IgD-negative memory B cell (primary cell): ENCODE data around the gene DCAF17. TPM values are rescaled to one million over a fixed set of nuclear protein-coding genes. Genes with fewer than 3 reads are reported as not detected.

Experiments used
- H3K27ac Mint-ChIP-seq, 3 donors: one replicate each; pipeline ENCODE4 v1.8.0; 2020 to 2022; ENCODE audit warnings: mild to moderate bottlenecking in 3 of 3, mixed read lengths in 3 of 3, moderate library complexity in 1 of 3
- H3K27me3 Mint-ChIP-seq: one replicate; pipeline ENCODE4 v1.8.0; 2021; ENCODE audit warnings: mixed read lengths
- H3K36me3 Mint-ChIP-seq: one replicate; pipeline ENCODE4 v1.8.0; 2020; ENCODE audit warnings: mild to moderate bottlenecking, mixed read lengths
- H3K4me1 Mint-ChIP-seq, 3 donors: one replicate each; pipeline ENCODE4 v1.8.0; 2020 to 2022; ENCODE audit warnings: mixed read lengths in 3 of 3, mild to moderate bottlenecking in 1 of 3
- H3K4me3 Mint-ChIP-seq, 4 donors: one replicate each; pipeline ENCODE4 v1.8.0; 2020 to 2022; ENCODE audit warnings: mild to moderate bottlenecking in 4 of 4, mixed read lengths in 4 of 4, moderate library complexity in 3 of 4
- H3K9me3 Mint-ChIP-seq, 3 donors: one replicate each; pipeline ENCODE4 v1.8.0; 2020 to 2021; ENCODE audit warnings: mixed read lengths in 3 of 3, mild to moderate bottlenecking in 1 of 3
- polyA plus RNA-seq: library from polyadenylated mRNA; unstranded; fragments of 300-500 nt; fragmentation: Illumina TruSeq; gene quantifications from one replicate; pipeline ENCODE4 v1.2.3, GENCODE V29; 2021

The DCAF17 gene
- 13.3 TPM for polyA plus RNA-seq

- Mint-ChIP-seq H3K27me3 (no peaks in the 10 kb centered on the region), H3K9me3 (peaks cover 0 to 5% (median 0%) of the 10 kb centered on the region in 3 donors), H3K27ac (peak within 1 kb of the TSS; percentile 64 to 92 (median 92)), H3K4me1 (peaks cover 21 to 25% (median 23%) of the 10 kb centered on the region in 3 donors), H3K4me3 (peak within 1 kb of the TSS; percentile 80 to 99 (median 94)), H3K36me3 (peaks cover 14% of the 10 kb centered on the region)
These were observed at the start of gene DCAF17 for GRCh38 chr2:171434013-171434989. TSS of gene DCAF17 (plus strand) at chr2:171434226. CDS start at chr2:171434578, 352 bp downstream.

GRCh38 chr2:171386627-171387026 is 47.4 kb upstream of the DCAF17 start:
- H3K27me3 Mint-ChIP-seq: peaks cover 1% of the 10 kb centered on the region
- peak overlapping the region in 1 of 3 donors; percentile 30 for H3K27ac Mint-ChIP-seq

GRCh38 chr2:171387052-171387451 is 47.0 kb upstream of the DCAF17 start:
- Mint-ChIP-seq H3K9me3 (no peaks in the 10 kb centered on the region), H3K27ac (peak overlapping the region in 1 of 3 donors; percentile 30), H3K4me3 (no peak overlapping the region), H3K4me1 (peaks cover 23 to 32% (median 23%) of the 10 kb centered on the region in 3 donors), H3K36me3 (peaks cover 6% of the 10 kb centered on the region), H3K27me3 (peaks cover 1% of the 10 kb centered on the region)

More at GRCh38 chr2:171386627-171387026, 47.4 kb upstream of the DCAF17 start:
- H3K4me1 Mint-ChIP-seq: peaks cover 23 to 32% (median 23%) of the 10 kb centered on the region in 3 donors
- no peaks in the 10 kb centered on the region for H3K9me3 Mint-ChIP-seq
- H3K4me3 Mint-ChIP-seq: peak overlapping the region in 1 of 4 donors; percentile 67
- peaks cover 6% of the 10 kb centered on the region for H3K36me3 Mint-ChIP-seq

- Mint-ChIP-seq H3K36me3 (peaks cover 6% of the 10 kb centered on the region), H3K4me3 (peak overlapping the region in 2 of 4 donors; percentile 59 to 74), H3K9me3 (no peaks in the 10 kb centered on the region), H3K27ac (peak overlapping the region in 1 of 3 donors; percentile 17), H3K4me1 (peaks cover 26 to 32% (median 28%) of the 10 kb centered on the region in 3 donors), H3K27me3 (peaks cover 1% of the 10 kb centered on the region)
These were observed 44.7 kb upstream of the DCAF17 start for GRCh38 chr2:171389325-171389724.

GRCh38 chr2:171389780-171390179 is 44.2 kb upstream of the DCAF17 start:
- Mint-ChIP-seq H3K9me3 (no peaks in the 10 kb centered on the region), H3K4me3 (peak overlapping the region in 2 of 4 donors; percentile 59 to 74), H3K36me3 (peaks cover 6% of the 10 kb centered on the region), H3K27ac (peak overlapping the region in 1 of 3 donors; percentile 17), H3K4me1 (peaks cover 26 to 32% (median 29%) of the 10 kb centered on the region in 3 donors), H3K27me3 (peaks cover 1% of the 10 kb centered on the region)

GRCh38 chr2:171390941-171391516 is 43.0 kb upstream of the DCAF17 start:
- Mint-ChIP-seq H3K9me3 (no peaks in the 10 kb centered on the region), H3K4me1 (peaks cover 20 to 27% (median 22%) of the 10 kb centered on the region in 3 donors), H3K36me3 (peaks cover 3% of the 10 kb centered on the region), H3K4me3 (no peak overlapping the region), H3K27ac (no peak overlapping the region), H3K27me3 (peaks cover 1% of the 10 kb centered on the region)

GRCh38 chr2:171391532-171391931 is 42.5 kb upstream of the DCAF17 start:
- peaks cover 20 to 25% (median 20%) of the 10 kb centered on the region in 3 donors for H3K4me1 Mint-ChIP-seq
- H3K4me3 Mint-ChIP-seq: no peak overlapping the region
- no peaks in the 10 kb centered on the region for H3K9me3 Mint-ChIP-seq
- peaks cover 1% of the 10 kb centered on the region for H3K27me3 Mint-ChIP-seq
- peaks cover 2% of the 10 kb centered on the region for H3K36me3 Mint-ChIP-seq
- H3K27ac Mint-ChIP-seq: no peak overlapping the region

GRCh38 chr2:171393487-171393886 is 40.5 kb upstream of the DCAF17 start:
- H3K27ac Mint-ChIP-seq: no peak overlapping the region
- no peak overlapping the region for H3K4me3 Mint-ChIP-seq
- no peaks in the 10 kb centered on the region for H3K9me3 Mint-ChIP-seq
- no peaks in the 10 kb centered on the region for H3K27me3 Mint-ChIP-seq
- peaks cover 4% of the 10 kb centered on the region for H3K36me3 Mint-ChIP-seq
- peaks cover 10 to 13% (median 12%) of the 10 kb centered on the region in 3 donors for H3K4me1 Mint-ChIP-seq

GRCh38 chr2:171394164-171394740 is 39.8 kb upstream of the DCAF17 start:
- peaks cover 13 to 16% (median 14%) of the 10 kb centered on the region in 3 donors for H3K4me1 Mint-ChIP-seq
- peak overlapping the region in 1 of 3 donors; percentile 65 for H3K27ac Mint-ChIP-seq
- H3K27me3 Mint-ChIP-seq: no peaks in the 10 kb centered on the region

GRCh38 chr2:171399292-171399691 is 34.7 kb upstream of the DCAF17 start:
- H3K27ac Mint-ChIP-seq: no peak overlapping the region
- H3K4me1 Mint-ChIP-seq: peaks cover 6 to 14% (median 10%) of the 10 kb centered on the region in 3 donors
- peaks cover 0 to 14% (median 4%) of the 10 kb centered on the region in 3 donors for H3K9me3 Mint-ChIP-seq
- no peak overlapping the region for H3K4me3 Mint-ChIP-seq
- H3K36me3 Mint-ChIP-seq: peaks cover 2% of the 10 kb centered on the region
- H3K27me3 Mint-ChIP-seq: no peaks in the 10 kb centered on the region

More at GRCh38 chr2:171394164-171394740, 39.8 kb upstream of the DCAF17 start:
- Mint-ChIP-seq H3K4me3 (no peak overlapping the region), H3K36me3 (peaks cover 4% of the 10 kb centered on the region), H3K9me3 (no peaks in the 10 kb centered on the region)

GRCh38 chr2:171400395-171400794 is 33.6 kb upstream of the DCAF17 start:
- H3K4me3 Mint-ChIP-seq: no peak overlapping the region
- H3K36me3 Mint-ChIP-seq: peaks cover 2% of the 10 kb centered on the region
- H3K27me3 Mint-ChIP-seq: no peaks in the 10 kb centered on the region
- peaks cover 0 to 14% (median 4%) of the 10 kb centered on the region in 3 donors for H3K9me3 Mint-ChIP-seq
- no peak overlapping the region for H3K27ac Mint-ChIP-seq
- peaks cover 13 to 23% (median 18%) of the 10 kb centered on the region in 3 donors for H3K4me1 Mint-ChIP-seq

GRCh38 chr2:171401947-171402346 is 32.1 kb upstream of the DCAF17 start:
- Mint-ChIP-seq H3K27me3 (no peaks in the 10 kb centered on the region), H3K36me3 (peaks cover 2% of the 10 kb centered on the region), H3K4me1 (peaks cover 26 to 37% (median 33%) of the 10 kb centered on the region in 3 donors), H3K4me3 (no peak overlapping the region), H3K27ac (no peak overlapping the region), H3K9me3 (peaks cover 0 to 14% (median 4%) of the 10 kb centered on the region in 3 donors)

- peaks cover 33 to 47% (median 41%) of the 10 kb centered on the region in 3 donors for H3K4me1 Mint-ChIP-seq
- H3K9me3 Mint-ChIP-seq: peaks cover 0 to 14% (median 4%) of the 10 kb centered on the region in 3 donors
- H3K27me3 Mint-ChIP-seq: no peaks in the 10 kb centered on the region
- no peak overlapping the region for H3K4me3 Mint-ChIP-seq
- peak overlapping the region in 2 of 3 donors; percentile 18 to 49 for H3K27ac Mint-ChIP-seq
- H3K36me3 Mint-ChIP-seq: no peaks in the 10 kb centered on the region
These were observed 31.0 kb upstream of the DCAF17 start for GRCh38 chr2:171402906-171403580.

GRCh38 chr2:171404261-171404660 is 29.8 kb upstream of the DCAF17 start:
- H3K27me3 Mint-ChIP-seq: no peaks in the 10 kb centered on the region
- H3K36me3 Mint-ChIP-seq: no peaks in the 10 kb centered on the region
- peaks cover 0 to 14% (median 4%) of the 10 kb centered on the region in 3 donors for H3K9me3 Mint-ChIP-seq
- no peak overlapping the region for H3K4me3 Mint-ChIP-seq
- peak overlapping the region in 1 of 3 donors; percentile 89 for H3K27ac Mint-ChIP-seq
- H3K4me1 Mint-ChIP-seq: peaks cover 32 to 42% (median 36%) of the 10 kb centered on the region in 3 donors
